SU-DHL-6 (cell line): ENCODE results near the gene HHAT.
"Not testable (repeated sequence)": the region's sequence is repeated elsewhere in the genome, so short reads cannot be mapped to it uniquely, and the experiment has no call there.

Experiments used
- EZH2phosphoT487 ChIP-seq: fragments of 200-600 bp; sonication (generic), shearing (Covaris generic); conservative IDR thresholded peaks from 2 replicates; pipeline ENCODE4 v1.6.1; 2018; ENCODE audit warnings: mild to moderate bottlenecking, antibody characterized with exemption, low read length, moderate library complexity, mixed read lengths
- TF ChIP-seq, protein P1 (sequence below): fragments of 200-600 bp; sonication (generic); IDR thresholded peaks from one replicate; pipeline ENCODE4 v1.5.1; 2017; ENCODE audit warnings: antibody characterized with exemption, mild to moderate bottlenecking, low read length, moderate library complexity; ENCODE audit not compliant: insufficient read depth, poor library complexity, severe bottlenecking

- TF ChIP-seq, protein P1, sequence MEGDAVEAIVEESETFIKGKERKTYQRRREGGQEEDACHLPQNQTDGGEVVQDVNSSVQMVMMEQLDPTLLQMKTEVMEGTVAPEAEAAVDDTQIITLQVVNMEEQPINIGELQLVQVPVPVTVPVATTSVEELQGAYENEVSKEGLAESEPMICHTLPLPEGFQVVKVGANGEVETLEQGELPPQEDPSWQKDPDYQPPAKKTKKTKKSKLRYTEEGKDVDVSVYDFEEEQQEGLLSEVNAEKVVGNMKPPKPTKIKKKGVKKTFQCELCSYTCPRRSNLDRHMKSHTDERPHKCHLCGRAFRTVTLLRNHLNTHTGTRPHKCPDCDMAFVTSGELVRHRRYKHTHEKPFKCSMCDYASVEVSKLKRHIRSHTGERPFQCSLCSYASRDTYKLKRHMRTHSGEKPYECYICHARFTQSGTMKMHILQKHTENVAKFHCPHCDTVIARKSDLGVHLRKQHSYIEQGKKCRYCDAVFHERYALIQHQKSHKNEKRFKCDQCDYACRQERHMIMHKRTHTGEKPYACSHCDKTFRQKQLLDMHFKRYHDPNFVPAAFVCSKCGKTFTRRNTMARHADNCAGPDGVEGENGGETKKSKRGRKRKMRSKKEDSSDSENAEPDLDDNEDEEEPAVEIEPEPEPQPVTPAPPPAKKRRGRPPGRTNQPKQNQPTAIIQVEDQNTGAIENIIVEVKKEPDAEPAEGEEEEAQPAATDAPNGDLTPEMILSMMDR = not testable (repeated sequence)
- not testable (repeated sequence) for TF ChIP-seq EZH2phosphoT487
These were observed 25.6 kb downstream of the HHAT start for GRCh38 chr1:210354305-210354704.
